Osteoblast (primary cell): ENCODE measurements around the gene MRRF. TPM values are rescaled to one million over a fixed set of nuclear protein-coding genes. Genes with fewer than 3 reads are reported as not detected.

Source experiments
- DNase-seq: peaks from one replicate; pipeline ENCODE4 v3.0.0; 2011; ENCODE audit warnings: low spot score, mixed read lengths; ENCODE audit not compliant: insufficient read length; ENCODE audit errors: missing footprints
- H2AFZ ChIP-seq: 2 replicates; pipeline ENCODE4 v1.6.0; 2011; ENCODE audit warnings: mild to moderate bottlenecking, low read length
- H3K27ac ChIP-seq: 2 replicates; pipeline ENCODE4 v1.5.1; 2011; ENCODE audit warnings: mild to moderate bottlenecking, low read depth, low read length, moderate library complexity
- H3K27me3 ChIP-seq: 2 replicates; pipeline ENCODE4 v1.6.0; 2012; ENCODE audit warnings: mild to moderate bottlenecking, control low read depth, inconsistent platforms, low read length, moderate library complexity; ENCODE audit not compliant: insufficient read depth
- H3K36me3 ChIP-seq: 2 replicates; pipeline ENCODE4 v1.5.1; 2011; ENCODE audit warnings: mild to moderate bottlenecking, low read length, control low read depth, moderate library complexity; ENCODE audit not compliant: insufficient read depth
- H3K4me1 ChIP-seq: 2 replicates; pipeline ENCODE4 v1.5.1; 2011; ENCODE audit warnings: mild to moderate bottlenecking, low read length, control low read depth, moderate library complexity; ENCODE audit not compliant: insufficient read depth
- H3K4me2 ChIP-seq: 2 replicates; pipeline ENCODE4 v1.6.0; 2011; ENCODE audit warnings: mild to moderate bottlenecking, low read length; ENCODE audit not compliant: insufficient read depth
- H3K4me3 ChIP-seq: fragments of 200-600 bp; sonication (generic); 3 replicates; pipeline ENCODE4 v1.5.1; 2012; ENCODE audit warnings: mild to moderate bottlenecking, low read length, inconsistent platforms; ENCODE audit not compliant: insufficient read depth
- H3K79me2 ChIP-seq: 2 replicates; pipeline ENCODE4 v1.6.0; 2012; ENCODE audit warnings: mild to moderate bottlenecking, low read length, control low read depth, inconsistent platforms; ENCODE audit not compliant: insufficient read depth
- H3K9me3 ChIP-seq: 2 replicates; pipeline ENCODE4 v1.5.1; 2011; ENCODE audit warnings: low read depth, low read length, control low read depth
- H4K20me1 ChIP-seq: 2 replicates; pipeline ENCODE4 v1.6.0; 2012; ENCODE audit warnings: mild to moderate bottlenecking, low read length, control low read depth; ENCODE audit not compliant: insufficient read depth
- total RNA-seq: library from RNA; depleted of rRNA; stranded (reverse); fragments of >200 nt; gene quantifications from 2 replicates; pipeline ENCODE4 v1.2.3, GENCODE V29; 2012
- TF ChIP-seq, protein P1 (sequence below): IDR thresholded peaks from 2 replicates; pipeline ENCODE4 v1.5.1; 2011; ENCODE audit warnings: mild to moderate bottlenecking, low read depth, low read length, moderate library complexity; ENCODE audit errors: extremely low read depth

The MRRF gene
- total RNA-seq, 1 donor, result 35.8 TPM

- TF ChIP-seq, protein P1, sequence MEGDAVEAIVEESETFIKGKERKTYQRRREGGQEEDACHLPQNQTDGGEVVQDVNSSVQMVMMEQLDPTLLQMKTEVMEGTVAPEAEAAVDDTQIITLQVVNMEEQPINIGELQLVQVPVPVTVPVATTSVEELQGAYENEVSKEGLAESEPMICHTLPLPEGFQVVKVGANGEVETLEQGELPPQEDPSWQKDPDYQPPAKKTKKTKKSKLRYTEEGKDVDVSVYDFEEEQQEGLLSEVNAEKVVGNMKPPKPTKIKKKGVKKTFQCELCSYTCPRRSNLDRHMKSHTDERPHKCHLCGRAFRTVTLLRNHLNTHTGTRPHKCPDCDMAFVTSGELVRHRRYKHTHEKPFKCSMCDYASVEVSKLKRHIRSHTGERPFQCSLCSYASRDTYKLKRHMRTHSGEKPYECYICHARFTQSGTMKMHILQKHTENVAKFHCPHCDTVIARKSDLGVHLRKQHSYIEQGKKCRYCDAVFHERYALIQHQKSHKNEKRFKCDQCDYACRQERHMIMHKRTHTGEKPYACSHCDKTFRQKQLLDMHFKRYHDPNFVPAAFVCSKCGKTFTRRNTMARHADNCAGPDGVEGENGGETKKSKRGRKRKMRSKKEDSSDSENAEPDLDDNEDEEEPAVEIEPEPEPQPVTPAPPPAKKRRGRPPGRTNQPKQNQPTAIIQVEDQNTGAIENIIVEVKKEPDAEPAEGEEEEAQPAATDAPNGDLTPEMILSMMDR, result no peak
- Histone ChIP-seq H3K4me2 (no peak overlapping the region), H3K27ac (no peak overlapping the region), H3K27me3 (no peaks in the 10 kb centered on the region), H3K4me3 (no peak overlapping the region), H3K79me2 (peaks cover 8% of the 10 kb centered on the region), H4K20me1 (peaks cover 3% of the 10 kb centered on the region), H3K36me3 (peaks cover 21% of the 10 kb centered on the region), H3K9me3 (no peaks in the 10 kb centered on the region), H3K4me1 (peaks cover 14% of the 10 kb centered on the region), H2AFZ (no peak overlapping the region)
- DNase-seq, result no peak
Measured at GRCh38 chr9:122307061-122307460, 42.4 kb downstream of the MRRF start.

GRCh38 chr9:122307925-122308324 lies 43.2 kb downstream of the MRRF start:
- H3K79me2 ChIP-seq, result peaks cover 3% of the 10 kb centered on the region
- H3K27ac ChIP-seq, result no peak overlapping the region
- no peak overlapping the region for H3K4me2 ChIP-seq
- peaks cover 24% of the 10 kb centered on the region for H3K36me3 ChIP-seq
- H2AFZ ChIP-seq, result no peak overlapping the region
- H3K4me3 ChIP-seq, result no peak overlapping the region
- H3K9me3 ChIP-seq, result no peaks in the 10 kb centered on the region
- H3K27me3 ChIP-seq, result no peaks in the 10 kb centered on the region
- TF ChIP-seq, protein P1, result no peak
- peaks cover 14% of the 10 kb centered on the region for H3K4me1 ChIP-seq
- peaks cover 3% of the 10 kb centered on the region for H4K20me1 ChIP-seq
- no peak for DNase-seq

DNA sequence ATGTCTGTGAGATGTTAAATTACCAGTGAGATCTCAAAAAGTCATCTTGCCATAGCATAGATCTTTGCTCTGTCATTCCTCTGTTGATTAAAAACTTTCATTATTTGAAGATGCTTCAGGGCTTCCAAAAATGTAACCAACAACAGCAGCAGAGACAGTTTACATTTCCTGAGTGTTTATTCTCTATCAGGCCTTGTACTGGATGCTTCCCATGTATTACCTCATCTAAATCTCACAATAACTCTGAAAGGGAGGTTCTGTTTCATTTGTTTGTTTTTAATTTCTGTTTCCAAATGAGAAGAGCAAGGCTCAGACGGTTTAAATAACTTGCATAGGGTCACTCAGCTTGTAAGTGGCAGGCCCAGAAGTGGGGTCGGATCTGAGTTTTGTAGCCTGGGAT lies 45.2 kb downstream of the MRRF start:
- Histone ChIP-seq H3K27ac (no peak overlapping the region), H3K9me3 (no peaks in the 10 kb centered on the region), H3K4me1 (no peaks in the 10 kb centered on the region), H3K27me3 (no peaks in the 10 kb centered on the region), H3K79me2 (peaks cover 3% of the 10 kb centered on the region), H4K20me1 (peaks cover 3% of the 10 kb centered on the region), H3K36me3 (peaks cover 40% of the 10 kb centered on the region), H2AFZ (no peak overlapping the region), H3K4me2 (no peak overlapping the region), H3K4me3 (no peak overlapping the region)
- TF ChIP-seq, protein P1, result no peak
- DNase-seq, result no peak

DNA sequence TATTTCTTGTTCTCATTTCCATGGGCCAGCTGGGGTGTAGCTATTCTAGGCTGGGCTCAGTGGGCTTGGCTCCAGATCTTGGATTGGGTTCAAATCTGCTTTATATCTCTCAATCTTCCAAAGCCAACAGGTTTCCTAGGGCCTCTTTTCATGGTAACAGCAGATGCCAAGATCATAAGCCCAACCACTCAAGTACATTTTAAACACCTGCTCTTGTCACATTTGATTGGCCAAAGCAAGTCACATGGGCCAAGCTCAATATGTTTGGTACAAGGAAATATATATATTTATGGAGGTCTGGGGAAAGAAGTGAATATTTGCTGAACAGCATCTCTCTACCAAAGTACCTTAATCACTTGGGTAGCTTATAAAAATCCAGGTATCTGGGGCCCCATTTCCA lies 49.5 kb downstream of the MRRF start:
- Histone ChIP-seq H3K4me2 (no peak overlapping the region), H3K9me3 (no peaks in the 10 kb centered on the region), H3K27ac (no peak overlapping the region), H3K4me1 (no peaks in the 10 kb centered on the region), H4K20me1 (no peaks in the 10 kb centered on the region), H2AFZ (no peak overlapping the region), H3K36me3 (peaks cover 35% of the 10 kb centered on the region), H3K4me3 (no peak overlapping the region), H3K79me2 (no peaks in the 10 kb centered on the region), H3K27me3 (no peaks in the 10 kb centered on the region)
- TF ChIP-seq, protein P1, result no peak
- no peak for DNase-seq
